ENCODE measurements around the gene GP1BA. TPM values are rescaled to one million over a fixed set of nuclear protein-coding genes. Genes with fewer than 3 reads are reported as not detected.
A peak's percentile ranks its signal among the peaks of the same experiment; 100 is the strongest.
"Not testable (repeated sequence)": the region's sequence is repeated elsewhere in the genome, so short reads cannot be mapped to it uniquely, and the experiment has no call there.

Gene GP1BA
- total RNA-seq, 6 experiments from 2014 or later = 0.13 to 0.20 (median 0.15) TPM; not detected in 3

GRCh38 chr17:4913994-4914393 lies 18.1 kb upstream of the GP1BA start:
- WGBS (ENCODE audit: insufficient coverage, low coverage, low lambda C conversion rate, missing lambda C conversion rate) = 25% methylated on average over 1 of the region's 1 CpG
- peak; percentile 50 to 64 (median 62) for ATAC-seq
- intact Hi-C loops (cut with DNase I) = loop anchor here in 1 of 2 donors (10.0 kb wide), 1 partner anchor 61 kb away; no protein-coding TSS in a partner anchor

GRCh38 chr17:4914551-4914950 lies 17.5 kb upstream of the GP1BA start:
- not testable (repeated sequence) for H3K27me3 ChIP-seq, DNase-seq, ATAC-seq, H3K4me3 ChIP-seq, H3K36me3 ChIP-seq, H3K9me3 ChIP-seq
- intact Hi-C loops (cut with DNase I) = loop anchor here in 1 of 2 donors (10.0 kb wide), 1 partner anchor 60 kb away; no protein-coding TSS in a partner anchor
- Histone ChIP-seq H3K27ac (peak overlapping the region in 2 of 3 donors; percentile 17 to 37), H3K4me1 (peaks cover 0 to 18% (median 8%) of the 10 kb centered on the region in 4 donors)
- WGBS (ENCODE audit: insufficient coverage, low coverage, low lambda C conversion rate, missing lambda C conversion rate) = 74% methylated on average over 4 of the region's 4 CpGs

More at GRCh38 chr17:4913994-4914393, 18.1 kb upstream of the GP1BA start:
- peak in 1 of 3 donors; percentile 62 for DNase-seq
- no peaks in the 10 kb centered on the region for H3K9me3 ChIP-seq
- no peaks in the 10 kb centered on the region for H3K27me3 ChIP-seq
- peaks cover 0 to 20% (median 9%) of the 10 kb centered on the region in 4 donors for H3K4me1 ChIP-seq
- no peaks in the 10 kb centered on the region for H3K36me3 ChIP-seq
- peak overlapping the region in 2 of 3 donors; percentile 17 to 37 for H3K27ac ChIP-seq
- H3K4me3 ChIP-seq = no peak overlapping the region
- TF ChIP-seq POLR2A (IDR thresholded peaks at IDR 0.05) = no peak
- TF ChIP-seq CTCF (IDR thresholded peaks at IDR 0.05) = peak in 1 of 4 donors; percentile 5

- H3K27me3 ChIP-seq = no peaks in the 10 kb centered on the region
- no peaks in the 10 kb centered on the region for H3K9me3 ChIP-seq
- H3K4me1 ChIP-seq = peaks cover 0 to 30% (median 4%) of the 10 kb centered on the region in 4 donors
- intact Hi-C loops (cut with DNase I) = loop anchor here in 1 of 2 donors (10.0 kb wide), 1 partner anchor 55 kb away; no protein-coding TSS in a partner anchor
- no peaks in the 10 kb centered on the region for H3K36me3 ChIP-seq
- TF ChIP-seq POLR2A (IDR thresholded peaks at IDR 0.05) (no peak), CTCF (IDR thresholded peaks at IDR 0.05) (no peak)
- ATAC-seq (peak; percentile 15 to 36 (median 26)), DNase-seq (no peak)
- peak overlapping the region; percentile 45 to 80 (median 78) for H3K27ac ChIP-seq
- 57% methylated on average over 8 of the region's 8 CpGs for WGBS (ENCODE audit: insufficient coverage, low coverage, low lambda C conversion rate, missing lambda C conversion rate)
- H3K4me3 ChIP-seq = no peak overlapping the region
Observed at GRCh38 chr17:4919511-4920047, 12.5 kb upstream of the GP1BA start.

GRCh38 chr17:4920351-4921048 lies 11.6 kb upstream of the GP1BA start:
- peak; percentile 75 to 86 (median 83) for DNase-seq

More at GRCh38 chr17:4920351-4921048, 11.6 kb upstream of the GP1BA start:
- ATAC-seq = peak; percentile 91 to 95 (median 93)
- Histone ChIP-seq H3K4me1 (peaks cover 0 to 27% (median 3%) of the 10 kb centered on the region in 4 donors), H3K9me3 (no peaks in the 10 kb centered on the region), H3K27me3 (no peaks in the 10 kb centered on the region), H3K36me3 (no peaks in the 10 kb centered on the region), H3K27ac (peak overlapping the region; percentile 45 to 80 (median 78)), H3K4me3 (peak overlapping the region in 1 of 3 donors; percentile 7)
- WGBS (ENCODE audit: insufficient coverage, low coverage, low lambda C conversion rate, missing lambda C conversion rate) = 11% methylated on average over 10 of the region's 10 CpGs
- no peak for TF ChIP-seq CTCF (IDR thresholded peaks at IDR 0.05)
- peak; percentile 45 for TF ChIP-seq POLR2A (IDR thresholded peaks at IDR 0.05)
- intact Hi-C loops (cut with DNase I) = no loop called here
